NCI-H2196 treated with DMSO at 0.1 percent for 48 hours (cell line): ENCODE results near the gene BCL2L11.

Source experiments
- DNase-seq: peaks from one replicate; lab custom pipeline; 2025; ENCODE audit not compliant: unreplicated experiment; lab: John Stamatoyannopoulos, UW

Gene BCL2L11

DNA sequence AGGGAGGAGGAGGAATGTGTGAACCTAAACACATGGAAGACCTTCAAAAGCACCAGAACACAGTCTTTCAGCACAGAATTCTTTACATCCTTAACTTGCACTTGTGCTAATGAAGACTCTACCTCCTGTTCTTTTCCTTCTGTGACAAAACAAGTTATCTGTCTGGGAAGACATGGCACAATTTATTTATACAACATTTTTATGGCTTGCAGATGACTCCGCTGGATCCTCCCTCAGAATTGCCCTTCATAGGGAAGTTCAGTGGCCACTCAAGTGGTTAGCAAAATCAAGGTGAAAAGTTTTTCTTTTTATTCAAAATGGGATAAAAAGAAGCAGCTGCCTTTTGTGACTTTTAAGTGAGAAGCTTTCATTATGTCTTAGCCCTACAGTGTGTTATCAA lies 21.4 kb downstream of the BCL2L11 start:
- no peak for DNase-seq

GRCh38 chr2:111143107-111143842 lies 22.6 kb downstream of the BCL2L11 start:
- no peak for DNase-seq

GRCh38 chr2:111143843-111144198 lies 23.1 kb downstream of the BCL2L11 start:
- no peak for DNase-seq

DNA sequence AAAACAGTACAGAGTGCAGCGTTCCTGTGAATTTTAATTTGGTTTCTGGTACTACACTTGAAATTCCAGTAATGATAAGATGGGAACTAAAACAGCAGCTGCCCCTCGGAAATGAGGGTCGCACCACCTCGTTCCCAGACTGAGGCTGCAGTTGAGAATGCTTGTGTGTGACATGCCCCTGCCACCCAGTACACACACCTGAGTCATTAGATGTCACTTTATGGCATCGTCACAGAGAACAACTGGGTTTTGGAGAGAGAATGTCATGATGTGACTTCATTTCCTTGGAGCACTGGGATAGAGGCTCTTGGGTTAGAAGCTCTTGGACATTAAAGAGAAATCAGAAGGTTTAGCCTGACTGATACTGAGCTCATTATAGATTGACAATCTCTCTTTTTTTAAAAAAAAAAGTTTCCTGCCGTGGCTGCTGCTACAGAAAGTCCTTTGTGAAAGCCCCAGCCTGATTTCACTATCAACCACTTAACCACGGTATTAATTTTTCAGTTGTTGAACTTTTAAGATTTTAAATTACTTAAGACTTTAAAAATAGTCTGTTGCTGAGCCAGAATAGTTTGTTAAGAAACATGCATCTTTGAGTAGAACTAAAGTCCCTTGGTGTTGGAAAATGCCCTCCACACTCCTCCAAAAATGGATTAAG lies 24.5 kb downstream of the BCL2L11 start:
- DNase-seq: no peak

GRCh38 chr2:111145951-111146350 lies 25.2 kb downstream of the BCL2L11 start:
- DNase-seq: no peak

DNA sequence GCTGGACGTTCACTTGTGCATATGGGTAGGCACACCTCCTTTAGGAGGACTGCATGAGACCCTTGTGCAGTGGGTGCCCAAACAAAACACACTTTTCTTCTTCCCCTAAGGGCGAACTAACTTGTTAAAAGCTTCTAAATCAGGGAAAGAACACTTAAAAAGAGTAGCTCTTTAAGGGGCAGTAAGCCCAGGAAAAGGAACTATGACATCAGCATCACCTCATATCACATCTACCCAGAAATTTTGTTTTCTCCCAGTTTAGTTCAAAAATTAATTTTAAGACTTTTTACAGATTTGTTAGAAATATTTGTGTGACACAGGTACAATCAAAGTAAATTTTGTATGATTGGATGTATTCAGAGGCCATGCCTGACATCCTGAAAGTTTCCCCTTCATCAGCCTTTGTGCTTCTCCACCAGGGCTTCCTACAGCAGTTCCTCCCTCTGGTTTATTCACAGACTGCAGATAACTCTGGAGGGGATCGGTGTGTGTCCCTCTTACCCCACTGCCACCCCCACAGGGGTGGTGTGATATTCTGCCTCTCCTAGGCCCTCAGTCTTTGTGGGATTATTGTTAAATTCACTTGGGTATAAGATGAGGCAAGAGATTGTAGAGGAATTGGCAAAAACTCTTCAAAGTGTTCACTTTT lies 27.6 kb downstream of the BCL2L11 start:
- DNase-seq: no peak

- DNase-seq: no peak
Observed at GRCh38 chr2:111148925-111149324, 28.2 kb downstream of the BCL2L11 start.

DNA sequence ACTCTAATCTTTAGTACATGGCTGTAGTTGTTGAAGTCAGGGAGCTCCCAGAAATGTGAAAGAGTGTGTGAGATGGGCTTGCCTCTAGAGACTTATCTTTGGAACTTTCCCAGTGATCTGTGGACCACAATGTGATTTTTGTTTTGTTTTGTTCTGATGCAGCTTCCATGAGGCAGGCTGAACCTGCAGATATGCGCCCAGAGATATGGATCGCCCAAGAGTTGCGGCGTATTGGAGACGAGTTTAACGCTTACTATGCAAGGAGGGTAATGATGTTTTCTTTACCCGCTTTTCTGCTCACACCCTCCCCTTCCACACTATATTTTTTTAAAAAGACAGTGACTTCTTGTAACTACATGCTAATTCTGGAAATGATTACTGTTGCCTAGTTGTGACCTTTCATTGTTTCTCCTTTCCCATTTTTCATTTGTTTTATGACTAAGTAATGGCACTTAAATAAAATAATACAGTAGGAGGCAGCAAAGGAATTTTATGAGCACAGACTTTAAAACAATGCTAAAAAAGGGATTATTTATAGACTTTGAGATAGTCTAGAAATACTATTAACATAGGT lies 29.3 kb downstream of the BCL2L11 start:
- no peak for DNase-seq

- no peak for DNase-seq
Observed at GRCh38 chr2:111154758-111155157, 34.0 kb downstream of the BCL2L11 start.

- DNase-seq: peak; percentile 39
Observed at GRCh38 chr2:111155610-111156009, 34.9 kb downstream of the BCL2L11 start.

DNA sequence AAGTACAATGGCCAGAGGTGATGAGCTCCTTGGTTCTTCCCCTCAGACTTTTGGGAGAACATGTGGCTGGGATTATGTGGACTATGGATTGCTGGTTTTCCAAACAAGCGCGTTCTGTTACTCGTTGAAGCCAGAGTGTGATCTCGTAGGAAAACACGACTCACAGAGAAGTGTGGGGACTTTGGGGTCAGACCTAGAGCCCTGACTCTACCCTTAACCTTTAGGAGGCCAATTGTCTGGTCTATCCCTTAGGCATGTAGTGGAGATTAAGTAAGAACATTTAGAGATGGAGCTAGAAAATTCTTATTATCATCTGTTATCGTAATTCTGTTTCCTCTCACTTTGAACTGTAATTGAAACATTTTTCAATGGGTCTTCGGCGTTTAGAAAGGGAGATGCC lies 35.8 kb downstream of the BCL2L11 start:
- no peak for DNase-seq

DNA sequence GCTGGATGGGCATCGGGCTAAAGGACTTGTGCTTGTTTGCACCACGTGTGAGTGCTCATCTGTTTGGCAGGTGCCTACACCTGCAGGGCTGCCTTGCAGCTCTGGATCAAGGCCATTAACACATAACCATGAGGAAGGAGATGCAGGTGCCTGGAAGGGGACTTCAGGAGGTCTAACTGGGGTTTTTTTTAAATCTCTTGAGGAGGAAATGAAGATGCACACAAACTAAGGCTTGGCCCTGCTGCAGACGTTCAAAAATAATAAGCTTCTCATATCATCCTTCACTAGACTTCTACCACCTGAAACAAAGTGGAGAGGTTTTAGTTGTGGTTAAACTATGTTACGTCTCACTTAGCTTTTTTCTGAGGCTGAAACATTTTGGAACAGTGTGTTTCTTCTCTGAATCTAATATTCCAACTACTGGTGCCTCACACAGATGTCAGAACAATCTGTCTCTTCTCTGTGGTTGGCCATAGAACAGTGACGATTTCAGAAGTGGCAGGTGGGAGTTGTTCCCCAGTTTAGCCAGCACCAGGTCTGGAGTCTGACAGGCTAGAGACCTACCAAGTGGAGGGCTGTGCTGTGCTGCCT lies 36.5 kb downstream of the BCL2L11 start:
- peak; percentile 35 for DNase-seq

DNA sequence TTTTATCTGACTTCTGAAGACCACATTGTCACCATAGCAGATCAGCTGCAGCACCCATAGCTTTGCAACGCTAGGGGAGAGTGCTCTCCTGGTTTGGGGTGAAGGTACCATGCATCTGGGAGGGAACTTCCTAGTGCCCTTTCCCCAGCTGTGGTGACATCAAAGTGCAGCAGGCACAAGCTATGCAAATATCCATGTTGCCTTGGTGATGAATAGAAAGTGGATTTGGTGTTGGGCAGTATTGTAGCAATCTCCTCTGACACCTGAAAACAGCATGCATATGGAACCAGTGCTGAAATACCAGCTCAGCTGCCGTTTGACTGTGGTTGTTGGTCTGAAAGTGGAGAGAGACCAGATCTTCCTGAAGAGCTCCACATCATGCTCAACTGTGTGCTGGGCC lies 37.1 kb downstream of the BCL2L11 start:
- DNase-seq: no peak

GRCh38 chr2:111159641-111160040 lies 38.9 kb downstream of the BCL2L11 start:
- no peak for DNase-seq

DNA sequence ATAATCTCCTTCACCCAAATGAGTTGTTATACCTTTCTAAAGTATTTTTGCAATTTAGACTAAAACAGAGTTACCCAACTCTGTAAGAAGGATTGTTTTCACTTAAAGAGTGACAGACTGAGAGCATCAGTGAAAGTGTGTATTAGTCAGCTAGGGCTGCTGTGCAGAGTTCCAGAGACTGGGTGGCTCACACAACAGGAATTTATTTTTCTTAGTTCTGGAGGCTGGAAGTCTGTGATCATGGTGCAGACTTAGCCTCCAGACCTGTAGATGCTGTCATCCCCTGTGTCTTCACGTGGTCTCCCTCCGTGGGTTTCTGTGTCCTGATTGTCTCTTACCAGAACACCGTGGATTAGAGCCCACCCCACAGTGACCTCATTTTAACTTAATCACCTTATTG lies 40.0 kb downstream of the BCL2L11 start:
- no peak for DNase-seq

DNA sequence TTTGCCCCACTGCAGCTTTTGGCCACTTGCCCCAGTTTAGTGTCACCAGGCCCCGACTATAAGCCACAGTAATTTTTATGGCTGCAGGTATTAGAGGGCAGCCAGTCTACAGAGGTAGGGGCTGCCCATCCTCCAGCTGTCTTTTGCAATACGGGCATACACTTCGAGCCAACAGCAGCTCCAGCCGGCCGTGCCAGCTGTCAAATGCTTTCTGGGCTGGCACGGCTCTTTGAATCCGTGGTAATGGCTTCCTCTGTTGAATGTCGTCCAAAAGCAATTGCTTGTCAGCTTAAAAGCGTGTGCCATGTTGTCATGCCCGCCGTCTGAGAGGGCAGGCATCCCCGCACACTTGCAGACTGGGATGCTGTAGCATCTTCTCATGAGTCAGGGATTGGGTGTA lies 41.3 kb downstream of the BCL2L11 start:
- peak; percentile 63 for DNase-seq

GRCh38 chr2:111162718-111163331 lies 42.1 kb downstream of the BCL2L11 start:
- no peak for DNase-seq

DNA sequence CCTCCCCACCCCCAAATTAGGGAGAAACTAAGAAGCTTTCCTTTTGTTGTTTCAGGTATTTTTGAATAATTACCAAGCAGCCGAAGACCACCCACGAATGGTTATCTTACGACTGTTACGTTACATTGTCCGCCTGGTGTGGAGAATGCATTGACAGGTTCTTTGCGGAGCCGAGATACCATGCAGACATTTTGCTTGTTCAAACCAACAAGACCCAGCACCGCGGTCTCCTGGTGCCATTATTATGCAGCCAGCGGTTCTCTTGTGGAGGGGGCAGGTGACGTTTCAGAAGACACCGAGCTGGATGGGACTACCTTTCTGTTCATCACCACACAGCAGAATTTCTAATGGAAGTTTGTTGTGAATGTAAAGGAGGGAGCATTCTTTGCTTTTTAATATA lies 43.4 kb downstream of the BCL2L11 start:
- no peak for DNase-seq

DNA sequence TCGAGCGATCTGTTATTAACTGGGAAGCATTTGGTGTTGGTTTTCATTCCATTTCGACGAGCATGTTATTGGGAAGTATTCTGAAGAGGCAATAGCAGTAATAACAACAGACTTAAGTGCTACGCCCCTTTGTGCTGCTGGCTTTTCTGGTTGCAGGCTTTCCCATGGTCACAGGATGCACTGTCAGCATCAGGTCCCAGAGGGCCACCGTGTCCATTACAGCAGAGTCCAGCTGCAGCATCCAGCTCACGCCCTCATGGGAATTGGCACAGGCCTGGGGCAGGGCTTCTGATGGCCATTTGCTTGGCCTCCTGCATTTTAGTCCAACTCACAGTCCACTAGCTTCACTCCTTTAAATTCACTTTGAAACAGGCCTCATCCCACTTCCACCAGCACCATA lies 44.4 kb downstream of the BCL2L11 start:
- DNase-seq: no peak

GRCh38 chr2:111166115-111166514 lies 45.4 kb downstream of the BCL2L11 start:
- no peak for DNase-seq
